HG02642 (cell line): ENCODE results near the gene SNCA.

Experiments used
- ATAC-seq: cut with Tn5 transposase; IDR thresholded peaks from one replicate; pipeline ENCODE4 v1.9.1; 2021; ENCODE audit warnings: mild to moderate bottlenecking; ENCODE audit not compliant: unreplicated experiment, poor library complexity

Gene SNCA

GRCh38 chr4:89712827-89713226, 124.1 kb downstream of the SNCA start:
- no peak for ATAC-seq

DNA sequence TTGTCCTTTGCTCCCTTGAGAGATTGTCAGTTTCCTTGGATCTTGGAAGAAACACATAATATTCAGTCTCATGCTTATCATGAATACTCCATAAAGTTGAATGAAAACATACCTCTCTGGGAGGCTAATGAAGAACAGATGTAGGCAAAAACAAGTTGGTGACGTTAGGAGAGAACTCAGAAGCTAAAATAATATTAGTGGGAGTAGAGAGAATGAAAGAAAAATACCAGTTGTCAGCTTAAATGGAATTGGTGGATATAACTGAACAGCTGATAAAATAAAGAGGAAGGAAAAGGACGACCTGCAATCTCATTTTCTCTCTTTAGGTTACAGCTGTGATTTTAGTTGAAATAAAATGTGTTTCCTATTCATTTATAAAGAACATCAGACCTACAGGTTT, 124.8 kb downstream of the SNCA start:
- ATAC-seq, result no peak

DNA sequence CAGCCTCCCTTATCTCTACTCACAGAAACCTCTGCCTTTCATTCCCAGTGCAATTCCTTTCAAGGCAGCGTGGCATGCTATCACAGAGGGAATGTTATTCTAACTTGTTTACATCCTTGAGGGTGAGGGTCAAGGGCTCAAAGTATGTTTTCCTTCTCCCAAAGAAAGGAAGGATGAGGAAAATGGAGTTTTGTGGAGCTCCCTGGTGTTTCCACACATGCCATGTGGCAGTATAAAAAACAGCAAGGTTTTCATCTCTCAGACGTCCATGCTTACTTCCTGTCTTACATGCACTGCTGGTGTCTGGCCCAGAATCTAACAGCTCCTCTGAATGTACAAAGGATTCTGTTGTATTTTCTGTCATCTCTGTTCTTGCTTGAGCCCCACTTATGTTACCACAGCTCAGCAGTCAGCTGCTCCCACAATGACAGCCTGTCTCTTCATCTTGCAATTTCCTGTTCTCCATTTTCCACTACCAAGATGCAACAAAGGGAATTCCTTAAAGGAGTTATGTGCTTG, 128.0 kb downstream of the SNCA start:
- no peak for ATAC-seq

DNA sequence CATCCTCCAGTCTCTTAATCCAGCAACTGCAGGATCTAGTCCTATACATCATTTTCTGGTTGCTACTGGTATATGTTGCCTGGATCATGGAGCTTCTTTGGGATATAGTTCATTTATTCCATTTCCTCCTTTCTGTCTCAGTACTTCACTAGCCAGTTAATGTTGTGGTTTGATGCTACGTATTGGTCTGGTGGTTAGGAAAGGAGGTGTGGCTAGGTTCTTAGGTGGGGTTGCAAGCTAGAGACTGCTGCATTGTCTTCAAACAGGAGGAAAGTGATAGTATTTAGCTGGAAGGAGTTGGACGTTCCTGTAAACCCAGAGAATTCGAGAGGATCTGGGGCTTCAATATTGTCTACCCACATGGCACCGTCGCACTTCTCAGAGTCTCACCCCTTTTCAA, 129.5 kb downstream of the SNCA start:
- no peak for ATAC-seq

DNA sequence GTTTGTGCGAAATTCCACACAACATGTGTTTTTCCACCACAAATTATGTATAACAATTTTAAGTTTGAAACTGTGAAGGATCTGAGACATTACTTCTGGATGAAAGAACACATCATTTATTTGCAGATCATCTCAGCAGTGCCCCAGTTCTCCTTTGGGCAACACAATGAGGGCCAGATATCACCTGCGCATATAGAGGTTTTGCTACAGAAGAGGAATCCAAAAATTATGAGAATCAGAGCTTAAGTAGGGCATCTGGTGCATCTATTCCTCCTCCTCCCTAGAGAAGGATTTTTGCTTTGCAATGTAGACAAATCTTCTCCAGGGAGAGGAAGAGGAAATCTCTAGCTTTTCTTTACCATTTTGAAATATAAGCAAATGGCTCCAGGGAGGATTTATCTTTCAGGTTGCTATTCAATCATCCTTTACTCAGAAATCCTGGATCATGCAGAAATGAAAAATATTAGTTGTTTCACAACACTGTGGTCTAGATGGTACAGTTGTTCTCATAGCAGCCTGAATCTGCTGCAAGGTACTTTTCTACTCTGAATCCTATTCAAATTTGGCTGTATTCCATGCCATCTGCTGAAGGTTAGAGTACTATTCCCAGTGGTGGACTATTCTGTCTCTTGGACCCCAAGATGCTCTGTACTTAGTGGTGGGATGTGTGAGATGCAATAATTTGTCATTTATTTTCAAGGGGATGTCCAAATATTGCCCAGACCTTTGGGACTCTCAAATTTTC, 132.1 kb downstream of the SNCA start:
- no peak for ATAC-seq

DNA sequence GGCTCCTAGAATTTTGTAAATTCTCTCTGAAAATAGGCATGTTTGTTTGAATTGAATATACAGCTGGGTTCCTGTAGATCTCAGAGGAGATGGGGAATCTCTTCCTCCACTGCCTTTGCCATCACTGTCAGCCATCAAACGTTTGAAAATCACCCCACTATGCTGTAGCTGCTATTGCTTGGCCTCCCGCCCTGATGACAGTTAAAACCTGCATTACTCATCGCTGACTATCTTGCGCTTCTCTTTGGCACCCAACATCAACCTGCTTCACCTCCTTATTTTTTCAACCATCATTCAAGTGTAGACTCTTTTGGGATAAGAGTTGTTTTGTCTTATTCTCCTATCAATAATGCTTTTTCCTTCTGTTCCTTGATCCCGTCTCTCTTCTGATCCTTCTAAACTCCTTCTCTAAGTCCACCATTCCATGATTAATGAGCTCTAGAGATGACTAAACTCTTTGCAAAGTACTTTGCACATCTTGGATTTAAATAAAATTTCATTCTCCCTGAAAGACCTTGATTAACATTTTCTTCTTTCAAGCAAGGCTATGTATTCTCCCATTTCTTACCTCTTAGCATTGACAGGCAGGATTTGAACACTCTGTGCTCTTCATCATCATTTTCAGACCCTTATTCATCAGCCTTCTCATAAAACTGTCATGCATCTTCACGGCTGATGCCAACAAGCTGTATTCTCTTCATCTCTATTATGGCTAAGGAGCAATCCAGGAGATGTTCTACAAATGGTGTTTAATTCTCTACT, 133.0 kb downstream of the SNCA start:
- ATAC-seq, result no peak

DNA sequence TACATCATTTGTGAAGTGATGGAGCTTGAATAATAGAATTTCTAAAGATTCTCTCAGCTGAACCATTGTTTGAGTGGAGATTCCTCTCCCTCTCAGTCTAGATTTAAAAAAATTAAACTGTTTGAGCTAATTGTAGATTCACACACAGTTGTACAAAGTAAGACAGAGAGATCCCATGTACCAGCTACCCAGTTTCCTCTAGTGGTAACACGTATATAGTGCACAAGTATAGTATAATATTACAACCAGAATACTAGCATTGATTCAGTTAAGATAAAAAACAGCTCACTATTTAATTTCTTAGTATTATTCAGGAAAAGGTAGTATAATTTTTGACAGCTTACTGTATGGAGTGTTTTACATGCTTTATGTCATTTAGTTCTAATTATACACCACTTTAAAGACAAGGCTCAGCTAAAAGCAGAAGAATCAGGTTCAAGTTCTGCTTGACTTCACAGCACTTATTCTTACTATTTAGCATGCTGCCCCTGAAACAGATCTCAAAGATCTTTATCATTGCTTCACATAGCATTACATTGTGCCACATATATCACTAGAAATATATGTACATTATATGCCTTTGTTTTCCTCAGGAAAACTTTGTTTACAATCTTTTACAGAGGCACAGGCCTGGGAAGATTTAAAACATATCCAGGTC, 136.1 kb downstream of the SNCA start:
- ATAC-seq, result no peak

DNA sequence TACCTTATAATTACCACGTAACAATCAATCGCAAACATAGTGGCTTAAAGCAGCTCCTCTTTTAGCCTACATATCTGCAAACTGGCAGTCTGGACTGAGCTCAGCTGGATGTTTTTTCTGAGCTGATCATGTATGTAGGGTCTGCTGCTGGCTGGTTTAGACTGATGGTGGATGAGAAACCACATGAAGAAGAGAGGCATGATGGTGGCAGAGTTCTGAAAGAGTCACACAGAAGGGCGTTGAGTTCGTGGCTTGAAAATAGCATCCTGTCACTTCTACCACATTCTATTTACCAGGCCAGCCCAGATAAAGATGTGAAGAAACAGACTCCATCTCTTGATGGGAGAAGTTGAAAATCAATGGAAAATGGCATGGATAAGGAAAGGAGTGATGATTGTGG, 151.3 kb downstream of the SNCA start:
- ATAC-seq, result no peak

GRCh38 chr4:89685277-89685676, 151.7 kb downstream of the SNCA start:
- no peak for ATAC-seq

DNA sequence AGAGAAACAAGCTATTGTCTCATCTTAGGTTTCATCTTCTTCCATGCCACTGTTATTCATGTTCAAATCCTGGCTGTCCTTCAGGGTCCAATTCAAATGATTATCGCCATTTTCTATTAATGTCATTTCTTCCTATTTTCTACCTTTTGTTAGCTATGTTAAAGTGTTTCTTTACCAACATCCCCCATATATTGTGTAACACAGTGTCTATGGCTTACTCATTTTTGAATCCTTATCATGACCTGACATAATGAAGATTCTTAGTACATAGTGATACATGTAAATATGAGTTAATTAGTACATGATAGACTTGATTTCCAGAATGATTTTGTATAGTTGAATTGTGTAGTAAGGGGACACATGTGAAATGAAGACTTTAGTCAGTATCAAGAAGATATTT, 152.4 kb downstream of the SNCA start:
- no peak for ATAC-seq

GRCh38 chr4:89682808-89683207, 154.2 kb downstream of the SNCA start:
- no peak for ATAC-seq

DNA sequence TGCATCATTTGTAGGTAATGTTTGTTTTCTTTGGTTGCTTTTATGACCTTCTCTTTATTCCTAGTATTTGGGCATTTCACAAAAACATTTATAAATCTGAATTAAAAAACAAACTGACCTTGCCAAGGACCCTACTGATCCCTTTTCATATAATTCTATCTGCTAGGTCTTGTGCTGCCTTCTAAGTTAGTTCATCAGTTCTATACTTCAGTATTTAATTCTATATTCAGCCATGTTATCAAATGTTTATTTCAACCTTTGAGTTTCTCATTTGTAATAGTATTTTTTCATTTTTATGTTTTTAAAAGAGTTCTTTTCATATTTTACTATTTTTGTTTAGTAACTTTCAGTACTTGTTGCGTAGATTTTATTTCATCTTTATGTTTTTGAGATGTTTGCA, 155.3 kb downstream of the SNCA start:
- no peak for ATAC-seq

GRCh38 chr4:89681219-89681618, 155.7 kb downstream of the SNCA start:
- ATAC-seq, result no peak

GRCh38 chr4:89674876-89675459, 162.0 kb downstream of the SNCA start:
- ATAC-seq, result no peak
